ENCODE results near the gene RTP2. TPM values are rescaled to one million over a fixed set of nuclear protein-coding genes. Genes with fewer than 3 reads are reported as not detected.

Gene RTP2
- total and polyA plus RNA-seq, 9 of the 15 experiments (the other 6 are each of a cell fraction or from before 2014, with no cell fraction given), result not detected

DNA sequence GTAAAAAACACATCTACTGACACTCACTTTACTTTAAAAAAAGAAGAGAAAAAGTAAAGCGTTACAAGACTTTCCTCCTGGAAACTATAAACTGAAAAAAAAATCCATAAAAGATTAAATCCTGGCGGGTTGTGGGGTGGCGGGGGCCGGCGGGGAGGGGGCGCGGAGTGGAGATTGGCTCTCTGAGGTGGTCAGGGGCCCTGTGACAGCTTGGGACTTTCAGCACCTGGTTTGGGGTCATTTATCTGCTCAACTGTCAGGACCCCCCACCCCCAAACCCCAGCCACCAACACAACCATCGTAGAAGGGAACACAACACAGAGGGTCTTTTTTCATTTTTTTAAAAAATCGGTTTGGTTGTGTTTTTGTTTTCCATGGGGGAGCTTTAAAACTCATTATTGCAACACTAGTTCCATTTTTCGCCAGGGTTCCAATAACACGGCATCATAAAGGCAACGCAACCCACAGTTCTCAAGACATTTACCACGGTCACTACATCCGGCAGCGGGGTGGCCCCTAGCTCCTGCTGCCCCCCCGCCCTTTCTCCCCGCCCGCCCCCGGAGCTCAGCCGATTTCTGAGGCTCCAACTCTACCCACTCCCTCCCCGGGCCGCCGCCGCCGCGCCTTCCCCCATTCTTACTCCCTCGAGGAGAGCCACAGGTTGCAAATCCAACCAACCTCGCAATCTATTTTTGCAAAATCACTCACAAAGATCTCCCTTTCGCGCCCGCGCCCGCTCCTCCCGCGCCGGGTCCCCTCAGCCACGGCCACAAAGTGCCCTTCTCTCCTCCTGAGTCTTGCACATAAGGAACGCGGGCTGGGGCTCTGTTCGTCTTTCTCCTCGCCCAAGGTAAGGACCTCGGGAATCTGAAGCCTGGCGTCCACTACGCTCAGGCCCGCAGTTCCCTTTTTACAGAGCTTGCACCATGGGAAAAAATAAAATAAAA, 41.1 kb upstream of the RTP2 start (continued):
- TF ChIP-seq CHD1 (IDR thresholded peaks at IDR 0.05; ENCODE audit: low read length) (peak; percentile 64), ZNF408 (CRISPR knock-in tag; IDR thresholded peaks at IDR 0.05; ENCODE audit: low read depth) (no peak), GATAD2B (IDR thresholded peaks at IDR 0.05; ENCODE audit: borderline replicate concordance) (no peak), NCOR1 (IDR thresholded peaks at IDR 0.05) (peak; percentile 16; the same call in 1 of the 2 replicates), ZNF668 (CRISPR knock-in tag; IDR thresholded peaks at IDR 0.05) (no peak), ZNF232 (CRISPR knock-in tag; IDR thresholded peaks at IDR 0.05) (no peak), RBFOX2 (IDR thresholded peaks at IDR 0.05; ENCODE audit: low read depth, low read length) (peak; percentile 77), ARID2 (IDR thresholded peaks at IDR 0.05) (no peak), SUPT5H (IDR thresholded peaks at IDR 0.05) (peak; percentile 37; the same call in 1 of the 2 replicates), ZNF197 (CRISPR knock-in tag; IDR thresholded peaks at IDR 0.05; ENCODE audit: low read depth) (no peak), NRF1 (conservative IDR thresholded peaks at IDR 0.05 in 1 of 2, IDR thresholded peaks at IDR 0.05 in 1 of 2) (no peak), ZNF253 (CRISPR knock-in tag; conservative IDR thresholded peaks at IDR 0.05) (no peak), ZNF507 (tag; conservative IDR thresholded peaks at IDR 0.05) (no peak), STAT5A (IDR thresholded peaks at IDR 0.05; ENCODE audit: borderline replicate concordance, low read length) (no peak), HSF4 (CRISPR knock-in tag; IDR thresholded peaks at IDR 0.05; ENCODE audit: borderline replicate concordance) (no peak)
- TF ChIP-seq, protein P1, sequence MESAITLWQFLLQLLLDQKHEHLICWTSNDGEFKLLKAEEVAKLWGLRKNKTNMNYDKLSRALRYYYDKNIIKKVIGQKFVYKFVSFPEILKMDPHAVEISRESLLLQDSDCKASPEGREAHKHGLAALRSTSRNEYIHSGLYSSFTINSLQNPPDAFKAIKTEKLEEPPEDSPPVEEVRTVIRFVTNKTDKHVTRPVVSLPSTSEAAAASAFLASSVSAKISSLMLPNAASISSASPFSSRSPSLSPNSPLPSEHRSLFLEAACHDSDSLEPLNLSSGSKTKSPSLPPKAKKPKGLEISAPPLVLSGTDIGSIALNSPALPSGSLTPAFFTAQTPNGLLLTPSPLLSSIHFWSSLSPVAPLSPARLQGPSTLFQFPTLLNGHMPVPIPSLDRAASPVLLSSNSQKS (CRISPR knock-in tag; IDR thresholded peaks at IDR 0.05), result no peak
- TF ChIP-seq, protein P2, sequence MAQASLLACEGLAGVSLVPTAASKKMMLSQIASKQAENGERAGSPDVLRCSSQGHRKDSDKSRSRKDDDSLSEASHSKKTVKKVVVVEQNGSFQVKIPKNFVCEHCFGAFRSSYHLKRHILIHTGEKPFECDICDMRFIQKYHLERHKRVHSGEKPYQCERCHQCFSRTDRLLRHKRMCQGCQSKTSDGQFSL (CRISPR knock-in tag; IDR thresholded peaks at IDR 0.05), result no peak
- TF ChIP-seq, protein P2 (tag; IDR thresholded peaks at IDR 0.05), result 0 out of 4 replicates have a peak, but pooled peaks of 1 of the 2 experiments have one; percentile 21
- TF ChIP-seq, protein P3, sequence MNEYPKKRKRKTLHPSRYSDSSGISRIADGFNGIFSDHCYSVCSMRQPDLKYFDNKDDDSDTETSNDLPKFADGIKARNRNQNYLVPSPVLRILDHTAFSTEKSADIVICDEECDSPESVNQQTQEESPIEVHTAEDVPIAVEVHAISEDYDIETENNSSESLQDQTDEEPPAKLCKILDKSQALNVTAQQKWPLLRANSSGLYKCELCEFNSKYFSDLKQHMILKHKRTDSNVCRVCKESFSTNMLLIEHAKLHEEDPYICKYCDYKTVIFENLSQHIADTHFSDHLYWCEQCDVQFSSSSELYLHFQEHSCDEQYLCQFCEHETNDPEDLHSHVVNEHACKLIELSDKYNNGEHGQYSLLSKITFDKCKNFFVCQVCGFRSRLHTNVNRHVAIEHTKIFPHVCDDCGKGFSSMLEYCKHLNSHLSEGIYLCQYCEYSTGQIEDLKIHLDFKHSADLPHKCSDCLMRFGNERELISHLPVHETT (CRISPR knock-in tag; conservative IDR thresholded peaks at IDR 0.05 in 1 of 2, IDR thresholded peaks at IDR 0.05 in 1 of 2), result 0 out of 4 replicates have a peak, but pooled peaks of 1 of the 2 experiments have one; percentile 10
- TF ChIP-seq, protein P4, sequence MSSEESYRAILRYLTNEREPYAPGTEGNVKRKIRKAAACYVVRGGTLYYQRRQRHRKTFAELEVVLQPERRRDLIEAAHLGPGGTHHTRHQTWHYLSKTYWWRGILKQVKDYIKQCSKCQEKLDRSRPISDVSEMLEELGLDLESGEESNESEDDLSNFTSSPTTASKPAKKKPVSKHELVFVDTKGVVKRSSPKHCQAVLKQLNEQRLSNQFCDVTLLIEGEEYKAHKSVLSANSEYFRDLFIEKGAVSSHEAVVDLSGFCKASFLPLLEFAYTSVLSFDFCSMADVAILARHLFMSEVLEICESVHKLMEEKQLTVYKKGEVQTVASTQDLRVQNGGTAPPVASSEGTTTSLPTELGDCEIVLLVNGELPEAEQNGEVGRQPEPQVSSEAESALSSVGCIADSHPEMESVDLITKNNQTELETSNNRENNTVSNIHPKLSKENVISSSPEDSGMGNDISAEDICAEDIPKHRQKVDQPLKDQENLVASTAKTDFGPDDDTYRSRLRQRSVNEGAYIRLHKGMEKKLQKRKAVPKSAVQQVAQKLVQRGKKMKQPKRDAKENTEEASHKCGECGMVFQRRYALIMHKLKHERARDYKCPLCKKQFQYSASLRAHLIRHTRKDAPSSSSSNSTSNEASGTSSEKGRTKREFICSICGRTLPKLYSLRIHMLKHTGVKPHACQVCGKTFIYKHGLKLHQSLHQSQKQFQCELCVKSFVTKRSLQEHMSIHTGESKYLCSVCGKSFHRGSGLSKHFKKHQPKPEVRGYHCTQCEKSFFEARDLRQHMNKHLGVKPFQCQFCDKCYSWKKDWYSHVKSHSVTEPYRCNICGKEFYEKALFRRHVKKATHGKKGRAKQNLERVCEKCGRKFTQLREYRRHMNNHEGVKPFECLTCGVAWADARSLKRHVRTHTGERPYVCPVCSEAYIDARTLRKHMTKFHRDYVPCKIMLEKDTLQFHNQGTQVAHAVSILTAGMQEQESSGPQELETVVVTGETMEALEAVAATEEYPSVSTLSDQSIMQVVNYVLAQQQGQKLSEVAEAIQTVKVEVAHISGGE (CRISPR knock-in tag; IDR thresholded peaks at IDR 0.05), result no peak

Data from K562 (cell line).